GM19238 (cell line): ENCODE results near the gene RHBG.
A peak's percentile ranks its signal among the peaks of the same experiment; 100 is the strongest.

Experiments
- DNase-seq: peaks from one replicate; pipeline ENCODE4 v3.0.0; 2011; ENCODE audit warnings: low spot score; ENCODE audit not compliant: insufficient read length

RHBG gene

DNA sequence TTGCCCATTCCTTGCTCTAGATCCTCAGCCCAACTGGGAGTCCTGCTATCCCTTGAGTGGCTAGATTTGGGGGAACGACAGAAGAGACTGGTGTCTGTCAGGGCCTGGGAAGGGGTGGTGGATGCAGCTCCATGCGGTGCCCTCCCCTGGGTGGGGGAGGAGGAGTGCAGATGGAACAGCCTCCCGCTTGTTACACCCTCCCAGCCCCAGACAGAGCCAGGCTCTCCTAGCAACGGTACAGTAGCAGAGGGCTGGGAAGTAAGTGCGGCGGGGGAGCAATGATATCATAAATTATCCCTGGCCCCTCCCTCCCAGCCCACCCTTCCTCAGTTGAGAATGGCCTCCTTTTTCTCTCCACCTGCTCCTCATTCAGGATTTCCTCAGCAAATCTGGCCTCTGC lies 37.2 kb downstream of the RHBG start:
- no peak for DNase-seq

DNA sequence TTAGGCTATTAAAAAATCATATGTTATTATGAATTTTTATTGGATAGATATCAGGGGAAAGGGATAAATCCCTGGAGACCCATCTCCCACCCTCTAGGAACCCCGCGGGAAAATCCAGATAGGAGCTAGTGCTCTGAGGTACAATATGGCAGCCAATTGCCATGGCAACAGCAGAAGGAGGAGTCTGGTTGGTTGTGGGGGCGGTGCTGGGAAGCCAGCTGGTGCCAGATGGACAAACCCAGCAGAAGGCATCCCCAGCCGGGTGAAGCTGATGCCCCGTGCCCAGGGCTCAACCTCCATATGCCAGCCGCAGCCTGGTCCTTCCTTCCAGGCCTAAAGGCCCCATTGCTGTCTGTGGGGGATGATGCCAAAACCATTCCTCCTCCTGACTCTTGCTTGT lies 38.3 kb downstream of the RHBG start:
- no peak for DNase-seq

DNA sequence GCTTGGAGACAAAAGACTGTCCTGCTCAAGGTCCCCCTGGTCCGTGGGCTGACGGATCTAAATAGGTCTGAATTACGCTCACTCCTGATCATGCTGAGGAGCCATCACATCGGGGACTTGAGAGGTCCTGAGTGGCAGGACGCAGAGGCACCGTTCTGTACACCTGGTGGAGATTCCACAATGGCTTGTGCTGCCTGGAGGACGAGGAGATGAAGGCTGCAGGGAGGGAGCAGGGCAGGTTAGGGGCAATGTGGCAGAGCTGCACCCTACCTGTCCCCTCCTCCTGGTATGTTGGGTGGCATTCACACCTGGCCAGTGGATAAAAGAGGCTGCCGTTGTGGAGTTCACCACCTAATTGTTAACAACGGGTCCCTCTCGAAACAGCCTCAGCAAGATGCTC lies 38.7 kb downstream of the RHBG start:
- DNase-seq, result no peak

DNA sequence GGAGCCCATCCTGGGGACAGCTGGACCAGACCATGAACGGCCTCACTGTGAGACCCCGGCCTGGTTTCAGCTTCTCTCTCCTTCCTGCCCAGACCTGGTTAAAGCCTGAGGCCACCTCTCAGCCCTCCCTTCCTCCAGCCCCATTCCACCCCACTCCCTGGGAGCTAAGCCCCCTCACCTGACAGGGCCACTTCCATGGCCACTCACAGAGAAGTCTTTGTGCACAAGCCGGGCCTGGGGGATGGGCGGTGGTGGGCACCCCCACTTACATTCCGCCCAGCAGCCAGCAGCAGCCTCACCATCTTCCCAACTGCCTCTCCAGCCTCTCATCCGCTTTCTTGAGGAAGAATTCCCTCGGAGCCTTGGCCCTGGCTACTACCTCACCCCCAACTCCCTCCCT lies 40.4 kb downstream of the RHBG start:
- no peak for DNase-seq

DNA sequence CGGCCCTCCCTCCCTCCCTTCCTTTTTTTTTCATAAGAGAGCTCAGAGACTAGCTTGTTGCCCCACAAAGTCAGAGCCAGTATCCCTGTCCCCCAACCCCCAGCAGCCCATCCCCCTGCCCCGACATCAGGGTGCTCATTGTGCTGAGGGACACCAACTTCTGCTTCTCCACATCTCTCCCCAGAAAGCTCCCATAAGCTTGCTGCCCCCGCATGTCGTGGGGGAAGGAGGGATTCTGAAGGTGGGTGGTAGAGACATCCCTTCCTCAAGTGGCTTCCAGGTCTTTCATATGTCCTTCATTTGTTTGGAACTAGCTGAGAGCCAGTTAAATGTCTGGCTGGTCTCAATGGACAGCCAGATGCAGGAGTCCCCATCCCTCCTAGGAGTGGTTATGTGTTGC lies 41.2 kb downstream of the RHBG start:
- no peak for DNase-seq

DNA sequence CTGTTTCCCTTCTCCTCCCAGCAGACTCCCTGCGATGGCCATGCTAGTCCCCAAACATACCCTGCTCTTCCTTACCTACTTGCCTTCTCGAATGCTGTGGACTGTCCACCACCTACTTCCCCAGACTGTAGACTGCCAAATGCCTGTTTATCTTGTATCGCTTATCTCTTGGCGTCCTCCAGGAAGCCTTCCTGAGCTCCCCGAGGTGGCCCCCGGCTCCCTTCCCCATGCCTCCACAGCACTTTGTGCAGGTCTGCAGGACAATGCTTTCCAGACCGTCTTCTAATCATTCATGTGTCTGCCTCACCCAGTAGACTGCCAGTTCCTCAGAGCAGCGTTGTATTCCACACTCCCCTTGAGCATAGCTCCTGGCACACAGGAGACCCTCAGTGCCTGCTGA lies 41.7 kb downstream of the RHBG start:
- DNase-seq, result no peak

DNA sequence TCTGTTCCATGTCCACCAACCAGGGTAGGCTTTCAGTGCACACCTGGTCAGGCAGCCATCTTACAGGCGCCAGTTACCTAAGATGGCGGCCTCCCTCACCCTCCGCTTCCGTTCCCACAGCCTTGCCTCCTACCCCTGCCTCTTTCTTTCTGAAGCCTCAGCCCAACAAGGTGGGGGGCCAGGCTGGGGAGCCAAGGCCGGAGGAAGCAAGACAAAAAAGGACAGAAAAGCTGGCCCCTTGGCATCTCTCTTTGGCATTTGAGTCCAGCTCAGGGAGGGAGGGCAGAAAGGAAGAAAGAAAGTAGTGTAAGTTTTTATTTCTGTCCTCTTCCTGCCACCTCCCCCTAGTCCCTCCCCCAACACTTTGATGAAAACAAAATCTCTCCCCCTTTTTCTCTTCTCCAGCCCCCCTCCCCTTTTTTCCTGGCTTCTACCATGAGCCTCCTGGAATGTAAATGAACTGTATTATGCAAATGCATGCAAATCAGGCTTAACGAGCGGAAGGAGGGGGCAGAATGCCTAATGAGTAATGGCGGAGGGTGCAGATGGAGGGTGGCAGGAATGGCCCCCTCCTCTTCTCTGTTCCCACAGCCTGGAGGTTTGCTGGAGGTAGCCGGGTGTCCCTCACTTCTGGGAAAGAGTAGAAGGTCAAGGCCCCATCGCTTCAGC lies 43.8 kb downstream of the RHBG start:
- DNase-seq, result no peak

DNA sequence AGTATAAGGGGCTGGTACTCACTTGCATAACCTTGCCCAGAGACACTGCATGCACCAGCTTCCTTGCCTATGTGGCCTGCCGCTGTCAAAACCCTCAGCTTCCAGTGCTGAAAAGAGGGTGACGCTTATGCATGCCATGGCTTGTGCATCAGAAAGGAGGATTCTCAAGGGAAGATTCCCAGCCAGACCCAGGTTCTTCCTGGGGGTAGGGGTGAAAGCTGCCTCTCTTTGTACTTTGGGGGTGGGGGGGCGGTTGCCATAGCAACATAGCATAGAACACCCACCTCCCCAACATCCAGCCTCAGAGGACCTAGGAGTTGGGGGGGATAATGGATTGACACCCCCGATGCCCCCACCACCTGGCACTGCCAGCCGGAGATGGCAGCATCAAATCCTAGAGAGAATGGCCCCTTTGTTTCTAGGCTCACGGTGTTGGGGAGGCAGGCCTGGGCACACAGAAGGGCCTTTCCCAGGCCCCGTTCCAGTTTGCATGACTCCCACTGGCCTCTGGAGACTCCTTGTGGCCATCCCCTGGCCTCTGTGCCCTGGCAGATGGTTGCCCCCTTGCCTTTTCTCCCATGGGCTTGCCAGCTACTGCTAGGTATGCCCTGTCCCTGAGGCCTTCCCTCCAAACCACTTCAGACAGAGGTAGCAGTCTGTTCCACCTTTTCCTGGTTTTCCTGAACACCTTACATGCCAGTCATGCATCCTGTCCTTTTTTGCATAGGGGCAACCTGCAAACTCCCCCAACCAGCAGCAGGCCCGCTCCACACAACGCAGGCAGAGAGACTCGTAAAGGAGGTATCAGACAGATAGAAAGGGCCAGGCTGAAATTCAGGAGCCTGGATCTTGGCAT lies 44.6 kb downstream of the RHBG start:
- DNase-seq, result no peak

DNA sequence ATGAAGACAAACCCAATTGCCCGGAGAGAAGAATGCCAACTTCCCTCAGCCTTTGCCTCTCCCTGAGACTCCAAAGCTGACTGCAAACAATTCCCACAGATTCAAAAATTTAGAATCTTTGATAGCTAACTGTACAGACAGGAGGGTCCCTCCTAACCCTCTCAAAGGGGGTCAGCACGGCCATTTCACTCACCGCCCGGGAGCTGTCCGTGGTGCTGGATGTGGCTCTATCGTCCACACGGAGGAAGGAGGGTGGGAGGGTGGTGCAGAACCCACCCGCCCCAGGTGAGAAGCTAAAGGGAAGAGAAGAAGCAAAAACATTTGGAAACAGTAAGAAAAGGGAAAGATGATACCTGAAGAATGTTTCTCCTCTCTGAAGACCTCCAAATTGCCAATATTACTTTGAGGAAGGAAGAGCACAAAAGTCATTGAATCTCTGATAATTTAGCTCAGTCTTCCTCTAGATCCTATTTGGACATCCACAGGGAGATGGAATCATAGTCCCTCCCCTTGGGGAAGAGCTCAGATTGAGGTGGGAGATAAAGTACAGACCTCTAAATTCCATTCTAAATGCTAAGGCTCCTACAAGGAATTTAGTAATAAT lies 45.6 kb downstream of the RHBG start:
- DNase-seq, result no peak

DNA sequence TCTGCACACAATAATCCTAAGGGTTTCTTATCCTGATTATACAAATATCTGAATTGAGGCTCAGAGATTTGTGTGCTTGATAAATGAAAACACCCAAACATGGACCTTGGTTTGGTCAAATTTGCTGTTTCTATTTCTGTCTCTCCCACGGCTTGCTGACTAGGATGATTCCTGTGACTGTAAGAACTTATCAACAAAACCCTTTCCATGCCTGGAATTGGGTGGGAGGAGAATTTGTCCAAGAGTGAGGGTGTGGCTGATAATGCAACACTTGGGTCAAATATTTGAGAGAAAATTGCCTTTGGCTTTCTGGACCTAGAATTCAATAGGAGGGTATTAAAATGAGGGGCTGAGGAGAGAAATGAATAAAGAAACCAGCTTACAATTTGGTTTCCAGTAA lies 48.0 kb downstream of the RHBG start:
- DNase-seq, result no peak

DNA sequence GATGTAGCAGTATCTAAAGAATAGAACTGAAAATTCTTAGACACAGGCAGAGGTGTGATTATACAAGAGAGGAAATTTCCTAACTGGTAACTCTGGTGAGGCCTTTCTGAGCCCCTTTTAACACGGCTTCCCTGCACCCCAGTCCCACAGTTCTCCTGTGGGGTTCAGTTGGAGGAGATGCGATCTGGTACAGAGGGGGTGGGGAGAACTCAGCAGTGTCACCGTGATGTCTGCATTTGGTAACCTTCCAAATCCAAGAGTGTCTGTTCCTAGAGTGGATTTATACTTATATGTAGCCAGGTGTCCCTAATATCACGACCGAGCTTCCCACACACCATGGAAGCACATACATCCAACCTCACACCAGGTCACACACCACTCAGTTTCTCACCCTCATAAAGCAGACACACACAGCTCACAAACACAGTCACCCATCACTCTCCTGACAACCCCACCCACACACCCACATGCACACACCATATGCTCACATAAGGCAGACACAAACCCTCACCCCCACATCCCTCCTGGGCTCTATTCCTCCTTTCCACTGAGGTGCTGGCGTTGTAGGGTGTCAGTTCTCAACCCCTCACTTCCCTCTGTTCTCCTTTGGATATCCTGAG lies 48.5 kb downstream of the RHBG start:
- DNase-seq, result no peak

DNA sequence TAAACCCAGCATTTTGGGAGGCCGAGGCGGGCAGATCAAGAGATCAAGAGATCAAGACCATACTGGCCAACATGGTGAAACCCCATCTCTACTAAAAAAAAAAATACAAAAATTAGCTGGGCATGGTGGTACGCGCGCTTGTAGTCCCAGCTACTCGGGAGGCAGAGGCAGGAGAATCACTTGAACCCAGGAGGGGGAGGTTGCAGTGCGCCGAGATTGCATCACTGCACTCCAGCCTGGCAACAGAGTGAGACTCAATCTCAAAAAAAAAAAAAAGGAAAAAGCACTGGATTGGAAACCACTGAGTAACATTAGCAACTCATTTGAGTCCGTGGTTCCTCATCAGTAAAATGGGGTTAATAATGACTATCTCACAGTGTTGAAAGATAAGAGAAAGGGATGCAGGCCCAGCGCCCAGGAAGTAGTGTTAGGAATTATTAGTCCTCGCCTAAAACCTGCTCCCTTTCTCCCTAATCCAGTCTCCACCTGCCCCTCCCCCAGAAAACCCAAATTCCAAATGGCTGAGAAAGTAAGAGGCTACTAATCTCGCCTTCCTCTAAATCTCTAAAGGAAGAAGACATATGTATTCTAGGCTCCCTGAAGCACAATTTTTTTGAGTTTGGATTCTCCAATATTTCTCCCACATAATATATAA lies 49.5 kb downstream of the RHBG start:
- no peak for DNase-seq

DNA sequence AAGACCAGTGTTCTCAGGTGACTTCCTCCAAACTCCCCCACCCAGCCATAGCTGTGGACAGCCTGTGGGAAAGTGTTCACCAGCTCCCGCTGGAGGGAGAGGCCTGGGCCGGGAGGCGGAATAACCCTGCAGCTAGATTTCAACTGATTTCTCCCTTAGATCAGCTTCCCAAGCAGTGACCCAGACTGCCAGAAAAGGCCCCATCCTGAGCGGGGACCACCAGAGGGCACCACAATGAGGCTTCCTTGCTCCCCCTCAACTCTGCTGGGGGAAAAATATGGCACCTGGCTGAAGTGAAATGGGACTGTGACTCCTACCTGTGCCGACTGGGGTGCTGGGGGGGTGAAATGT lies 50.8 kb downstream of the RHBG start:
- no peak for DNase-seq

DNA sequence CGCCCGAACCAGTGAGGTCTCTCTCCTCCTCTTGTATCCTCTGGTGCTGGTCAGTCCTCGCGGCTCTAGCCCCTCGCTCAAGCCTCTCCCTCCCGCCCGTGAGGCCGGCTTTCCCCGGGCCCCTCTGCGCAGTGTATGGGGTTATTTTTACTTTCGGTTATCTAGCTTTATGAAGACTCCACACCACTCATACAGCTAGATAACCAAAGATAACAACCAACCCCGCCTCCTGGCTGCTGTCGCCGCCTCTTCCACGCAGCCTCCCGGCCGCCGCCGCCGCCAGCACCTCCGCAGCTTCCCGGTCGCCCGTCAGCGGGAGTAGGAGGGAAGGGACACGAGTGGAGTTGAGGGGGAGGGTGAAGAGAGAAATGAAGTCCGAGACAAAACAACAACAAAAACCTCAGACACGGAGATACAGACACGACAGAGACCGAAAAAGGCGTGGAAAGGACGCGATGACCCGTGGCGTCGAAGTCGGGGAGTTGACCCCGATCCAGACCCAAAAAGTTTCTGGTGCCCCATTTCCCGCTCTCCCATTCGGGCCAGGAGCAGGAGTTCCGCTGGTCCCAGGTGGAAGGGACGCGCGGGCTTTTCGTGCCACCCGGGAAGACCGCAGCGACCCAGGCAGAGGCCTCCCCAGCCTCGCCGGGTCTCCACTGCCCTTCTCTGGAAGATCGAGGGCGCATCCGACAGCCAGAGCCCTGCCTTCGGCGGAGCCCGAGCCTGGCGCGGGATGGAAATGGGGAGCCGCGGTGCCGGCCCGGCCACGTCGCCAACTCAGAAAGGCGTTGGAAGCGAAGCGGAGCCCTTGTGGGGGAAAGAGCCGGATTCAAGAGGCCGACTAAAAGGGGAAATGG lies 51.4 kb downstream of the RHBG start:
- DNase-seq, result peak; percentile 59

DNA sequence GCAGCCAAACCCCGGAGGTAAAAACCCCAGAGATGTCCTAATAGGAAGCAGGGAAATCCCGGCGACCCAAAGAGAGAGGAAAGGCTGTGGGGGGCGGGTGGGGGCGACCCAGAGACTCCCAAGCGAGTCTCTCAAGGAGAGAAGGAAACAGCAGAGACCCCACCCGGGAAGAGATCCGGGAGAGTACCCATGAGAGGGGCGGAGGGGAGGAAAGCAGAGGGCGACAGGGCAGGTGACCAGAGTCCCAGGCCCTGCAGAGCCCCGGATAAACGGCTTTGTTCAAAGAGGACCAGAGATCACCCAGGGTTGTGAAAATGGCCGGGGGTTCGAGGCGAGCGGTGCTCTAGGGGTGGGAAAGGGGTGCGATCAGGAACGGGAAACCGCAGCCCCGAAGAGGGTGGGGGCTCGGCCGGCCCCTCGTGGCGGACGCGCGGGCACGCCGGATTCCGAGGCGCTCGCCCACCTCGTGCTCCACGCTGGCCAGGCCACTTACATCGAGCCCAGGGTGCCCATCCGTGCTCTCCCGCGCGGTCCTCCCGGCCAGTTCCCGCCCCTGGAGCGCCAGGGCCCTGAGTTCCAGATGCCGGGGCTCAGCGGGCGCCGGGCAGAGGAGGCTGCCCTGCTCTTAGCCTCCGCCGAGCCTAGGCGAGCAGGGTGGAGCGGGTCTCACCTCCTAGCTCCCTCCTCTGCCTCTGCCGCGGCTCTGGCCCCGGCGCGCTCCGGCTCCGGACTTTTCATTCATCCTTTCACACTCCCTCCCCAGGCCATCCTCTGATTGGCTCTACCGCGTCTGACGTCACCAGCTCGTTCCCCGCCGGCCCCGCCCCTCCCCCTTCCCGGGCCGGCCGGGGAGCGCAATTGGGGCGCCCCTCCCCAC lies 52.3 kb downstream of the RHBG start:
- peak; percentile 94 for DNase-seq

DNA sequence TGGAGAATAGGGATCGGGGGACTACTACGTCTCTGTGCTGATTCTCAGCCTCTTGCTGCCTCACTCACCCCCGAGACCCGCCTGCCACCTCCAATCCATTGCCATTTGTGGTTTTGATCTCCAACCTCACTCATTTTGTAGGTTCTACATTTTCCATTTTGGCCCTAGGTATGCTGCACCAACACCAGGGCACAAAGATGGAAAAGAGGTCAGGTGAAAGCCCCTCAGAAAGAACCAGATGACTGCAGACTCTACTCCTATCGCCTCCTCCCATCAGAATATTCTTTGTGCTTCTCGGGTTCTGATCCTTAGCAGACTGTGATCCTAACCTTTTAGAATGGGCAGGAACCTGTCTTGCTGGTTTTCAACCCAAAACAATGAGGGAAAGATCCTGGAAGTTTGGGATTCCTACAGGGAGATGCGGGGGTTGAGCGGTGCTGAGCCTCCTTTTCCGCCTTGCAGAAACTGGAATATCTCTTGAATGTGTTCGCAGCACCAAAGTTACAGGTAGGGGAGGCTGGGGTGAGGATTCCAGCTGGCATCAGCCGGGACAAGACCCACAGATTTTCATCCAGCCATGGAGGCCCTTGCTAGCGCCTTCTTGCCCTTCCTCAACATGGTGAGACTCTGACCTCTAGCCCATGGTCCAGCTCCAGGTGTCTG lies 53.1 kb downstream of the RHBG start:
- DNase-seq, result no peak

DNA sequence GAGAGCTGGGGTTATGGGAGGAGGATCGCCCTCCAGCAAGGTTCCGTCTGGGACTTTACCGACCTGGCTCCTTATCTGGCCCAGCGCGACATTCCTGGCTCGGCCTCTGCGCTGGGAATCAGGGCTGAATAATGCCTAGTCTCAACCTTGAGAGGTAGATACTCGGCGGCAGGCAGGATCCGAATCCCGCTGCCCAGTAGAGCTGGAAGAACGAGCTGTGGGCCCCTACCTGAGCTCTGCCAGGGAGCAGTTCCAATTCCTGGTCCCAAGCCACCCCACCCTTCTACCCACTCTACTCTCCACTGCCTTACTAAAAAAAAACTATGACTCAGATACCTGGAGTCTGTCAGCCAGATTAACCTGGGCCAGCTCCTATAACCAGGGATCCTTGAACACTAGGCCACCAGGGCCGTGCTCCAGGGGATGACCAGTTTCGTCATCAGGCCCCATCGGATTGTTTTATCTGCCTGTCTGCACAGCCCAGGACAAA lies 53.6 kb downstream of the RHBG start:
- DNase-seq, result no peak

DNA sequence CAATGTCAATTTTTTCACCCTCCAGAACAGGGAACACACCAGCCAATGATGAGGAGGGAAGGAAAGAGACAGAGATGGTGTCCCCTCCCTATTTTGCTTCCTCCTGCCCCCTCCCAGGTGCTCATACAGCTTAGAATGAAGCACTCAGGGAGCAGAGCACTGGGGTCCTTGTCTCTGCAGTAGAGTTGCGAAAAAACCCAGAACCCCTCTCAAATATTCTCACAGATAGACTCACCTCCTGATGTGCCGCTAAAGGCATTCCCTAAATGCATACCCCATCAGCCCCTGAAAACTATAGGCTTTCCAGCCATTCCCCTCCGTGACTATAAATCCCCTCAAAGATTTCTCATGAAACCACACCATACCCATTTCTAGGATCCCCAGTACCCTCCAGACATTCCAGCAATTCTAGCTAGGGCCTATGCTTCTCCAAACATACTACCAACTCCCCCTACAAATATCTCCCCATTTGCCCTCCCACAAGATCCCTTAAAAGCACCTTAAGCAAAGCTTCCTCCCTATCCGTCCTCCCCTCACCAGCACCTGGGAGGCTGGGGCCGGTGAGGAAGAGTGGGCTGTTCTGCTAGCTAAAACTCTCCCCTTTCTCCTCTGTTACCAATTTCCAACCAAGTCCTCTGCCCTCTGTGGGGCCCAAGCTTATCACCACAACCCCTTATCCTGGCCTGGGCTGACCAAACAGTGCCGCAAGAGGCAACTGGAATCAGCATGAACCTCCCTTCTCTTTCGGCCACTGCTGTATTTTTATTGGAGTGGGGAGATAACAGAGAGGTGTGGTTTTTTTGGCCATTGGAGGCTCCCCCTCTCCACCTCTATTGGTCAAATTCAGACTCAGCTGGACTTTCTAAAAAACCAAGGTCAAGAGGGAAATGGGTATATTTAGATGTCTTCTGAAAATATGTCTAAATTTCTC lies 54.7 kb downstream of the RHBG start:
- DNase-seq, result no peak
